Endothelial cell of umbilical vein (primary cell): ENCODE measurements around the gene FAM83F.

Experiments used
- POLR2A ChIP-seq: IDR thresholded peaks from 2 replicates; pipeline ENCODE4 v1.6.1; 2012; ENCODE audit warnings: low read depth, mild to moderate bottlenecking, control low read depth, low read length
- TF ChIP-seq, protein P1 (sequence below), 2 donors: IDR thresholded peaks; 1 replicate in 1 of 2; 2 replicates in 1 of 2; pipeline ENCODE4 v1.5.1; 2011; ENCODE audit warnings: low read length in 2 of 2, mild to moderate bottlenecking in 2 of 2, moderate library complexity in 2 of 2, control low read depth in 1 of 2, inconsistent platforms in 1 of 2, low read depth in 1 of 2; ENCODE audit not compliant: insufficient read depth in 1 of 2; ENCODE audit errors: extremely low read depth in 1 of 2

DNA sequence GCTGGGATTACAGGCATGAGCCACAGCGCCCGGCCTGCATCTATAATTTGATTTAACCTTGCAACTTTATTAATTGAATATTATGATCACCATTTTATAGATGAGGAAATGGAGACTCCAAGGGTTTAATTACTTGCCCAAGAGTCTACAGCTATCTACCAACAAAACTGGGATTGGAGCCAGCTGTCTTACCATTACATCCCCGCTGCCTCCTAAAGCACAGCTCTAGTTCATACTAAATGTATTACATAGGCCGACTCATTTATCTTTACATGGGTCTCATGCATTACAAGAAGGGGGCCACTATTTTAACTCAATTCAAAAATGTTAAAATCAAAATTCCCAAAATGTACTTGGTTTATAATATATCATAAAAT, 48.6 kb upstream of the FAM83F start:
- TF ChIP-seq, protein P1, sequence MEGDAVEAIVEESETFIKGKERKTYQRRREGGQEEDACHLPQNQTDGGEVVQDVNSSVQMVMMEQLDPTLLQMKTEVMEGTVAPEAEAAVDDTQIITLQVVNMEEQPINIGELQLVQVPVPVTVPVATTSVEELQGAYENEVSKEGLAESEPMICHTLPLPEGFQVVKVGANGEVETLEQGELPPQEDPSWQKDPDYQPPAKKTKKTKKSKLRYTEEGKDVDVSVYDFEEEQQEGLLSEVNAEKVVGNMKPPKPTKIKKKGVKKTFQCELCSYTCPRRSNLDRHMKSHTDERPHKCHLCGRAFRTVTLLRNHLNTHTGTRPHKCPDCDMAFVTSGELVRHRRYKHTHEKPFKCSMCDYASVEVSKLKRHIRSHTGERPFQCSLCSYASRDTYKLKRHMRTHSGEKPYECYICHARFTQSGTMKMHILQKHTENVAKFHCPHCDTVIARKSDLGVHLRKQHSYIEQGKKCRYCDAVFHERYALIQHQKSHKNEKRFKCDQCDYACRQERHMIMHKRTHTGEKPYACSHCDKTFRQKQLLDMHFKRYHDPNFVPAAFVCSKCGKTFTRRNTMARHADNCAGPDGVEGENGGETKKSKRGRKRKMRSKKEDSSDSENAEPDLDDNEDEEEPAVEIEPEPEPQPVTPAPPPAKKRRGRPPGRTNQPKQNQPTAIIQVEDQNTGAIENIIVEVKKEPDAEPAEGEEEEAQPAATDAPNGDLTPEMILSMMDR (IDR thresholded peaks at IDR 0.05; ENCODE audit: extremely low read depth in 1 of 2, insufficient read depth in 1 of 2, low read depth in 1 of 2, low read length in 2 of 2), result no peak
- no peak for TF ChIP-seq POLR2A
